Hippocampal formation (tissue), 2 donors: ENCODE data around the gene CPSF2.
A peak's percentile ranks its signal among the peaks of the same experiment; 100 is the strongest.
"Not testable (repeated sequence)": the region's sequence is repeated elsewhere in the genome, so short reads cannot be mapped to it uniquely, and the experiment has no call there.

Source experiments
- DNase-seq, 2 donors: peaks; one replicate each; lab custom pipeline; 2025; lab: John Stamatoyannopoulos, UW

Gene CPSF2

DNA sequence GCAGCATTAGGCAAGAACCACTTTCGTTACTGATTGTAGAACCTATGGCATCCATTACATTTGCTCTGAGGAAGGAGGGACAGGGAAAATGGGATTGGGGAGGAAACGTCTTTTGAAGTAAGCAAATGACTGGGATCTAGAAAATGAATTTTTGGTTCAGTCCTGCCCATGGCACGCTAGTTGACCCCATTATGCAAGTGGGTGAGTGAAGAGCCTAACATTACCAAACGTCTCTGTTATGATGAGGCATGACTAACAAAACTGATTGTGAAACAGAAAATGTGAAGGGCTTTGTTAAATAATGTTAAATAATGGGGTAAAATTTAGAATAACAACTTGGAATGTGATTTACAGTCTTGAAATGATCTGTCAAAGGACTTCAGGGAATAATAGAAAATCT, 38.9 kb downstream of the CPSF2 start:
- DNase-seq, result no peak

GRCh38 chr14:92161521-92161920, 39.8 kb downstream of the CPSF2 start:
- no peak for DNase-seq

GRCh38 chr14:92164958-92165357, 43.2 kb downstream of the CPSF2 start:
- DNase-seq, result no peak

DNA sequence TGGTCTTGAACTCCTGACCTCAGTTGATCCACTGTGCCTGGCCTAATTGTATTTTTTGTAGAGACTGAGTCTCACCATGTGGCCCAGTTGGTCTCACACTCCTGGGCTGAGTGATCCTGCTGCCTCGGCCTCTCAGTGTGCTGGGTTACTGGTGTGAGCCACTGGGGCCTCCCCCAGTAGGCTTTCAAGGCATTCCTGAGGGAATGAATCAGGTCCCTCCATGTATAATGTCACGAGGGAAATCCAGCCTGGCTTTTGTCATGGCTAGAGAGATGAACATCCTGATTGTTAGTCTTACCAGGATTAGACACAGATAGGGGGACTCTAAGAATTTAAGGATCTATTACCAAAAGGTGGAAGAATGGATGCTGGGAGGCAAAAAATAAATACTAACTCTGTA, 51.9 kb downstream of the CPSF2 start:
- DNase-seq, result no peak

DNA sequence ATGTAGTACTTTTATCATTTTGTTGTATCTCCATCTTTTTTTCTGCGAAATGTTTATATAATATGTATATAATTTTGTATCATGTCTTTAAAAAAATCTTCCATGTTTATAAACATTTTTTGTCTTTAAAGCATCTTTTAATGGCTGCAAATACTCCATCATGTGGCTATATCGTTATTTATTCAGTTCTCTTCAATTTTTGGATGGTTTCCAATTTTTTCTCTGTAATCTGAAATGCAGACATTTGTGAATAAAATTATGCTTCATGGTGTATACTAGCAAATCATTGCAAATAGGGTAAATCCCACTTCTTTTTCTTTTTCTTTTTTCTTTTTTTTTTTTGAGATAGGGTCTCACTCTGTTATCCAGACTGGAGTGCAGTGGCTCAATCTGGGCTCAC, 54.0 kb downstream of the CPSF2 start:
- DNase-seq, result no peak

DNA sequence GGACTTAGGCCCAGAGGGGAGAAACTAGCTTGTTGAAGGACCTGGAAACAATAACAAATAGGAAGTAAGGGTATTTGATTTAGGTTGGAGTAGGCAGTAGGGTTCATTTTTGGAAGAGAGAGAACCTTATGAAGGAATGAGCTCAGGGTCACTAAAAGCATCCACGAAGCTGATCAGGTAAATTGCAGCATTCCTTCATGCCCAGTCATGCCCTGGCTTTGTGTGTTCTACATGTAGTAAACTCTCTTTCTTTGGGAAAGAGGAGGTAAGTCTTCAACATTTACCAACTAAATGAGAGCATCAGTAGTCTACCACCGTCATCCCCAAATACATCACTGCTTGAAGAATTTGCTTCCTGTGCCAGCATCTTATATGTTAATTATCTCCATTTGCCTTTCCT, 54.7 kb downstream of the CPSF2 start:
- no peak for DNase-seq

DNA sequence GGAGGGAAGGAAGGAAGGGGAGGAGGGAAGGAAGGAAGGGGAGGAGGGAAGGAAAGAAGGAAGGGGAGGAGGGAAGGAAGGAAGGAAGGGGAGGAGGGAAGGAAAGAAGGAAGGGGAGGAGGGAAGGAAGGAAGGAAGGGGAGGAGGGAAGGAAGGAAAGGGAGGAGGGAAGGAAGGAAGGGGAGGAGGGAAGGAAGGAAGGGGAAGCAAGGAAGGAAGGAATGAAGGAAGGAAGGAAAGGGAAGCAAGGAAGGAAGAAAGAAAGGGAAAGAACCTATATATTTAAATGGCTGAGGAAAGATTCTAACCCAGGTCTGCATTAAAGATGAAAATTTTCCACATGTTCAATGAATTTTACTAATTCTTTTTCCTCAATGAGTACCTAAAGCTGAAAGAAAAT, 57.4 kb downstream of the CPSF2 start:
- DNase-seq, result not testable (repeated sequence)

- no peak for DNase-seq
These were observed 63.8 kb downstream of the CPSF2 start for GRCh38 chr14:92185559-92185958.

- not testable (repeated sequence) for DNase-seq
These were observed 65.8 kb downstream of the CPSF2 start for GRCh38 chr14:92187616-92188015.

- no peak for DNase-seq
These were observed 69.0 kb downstream of the CPSF2 start for GRCh38 chr14:92190768-92191167.

DNA sequence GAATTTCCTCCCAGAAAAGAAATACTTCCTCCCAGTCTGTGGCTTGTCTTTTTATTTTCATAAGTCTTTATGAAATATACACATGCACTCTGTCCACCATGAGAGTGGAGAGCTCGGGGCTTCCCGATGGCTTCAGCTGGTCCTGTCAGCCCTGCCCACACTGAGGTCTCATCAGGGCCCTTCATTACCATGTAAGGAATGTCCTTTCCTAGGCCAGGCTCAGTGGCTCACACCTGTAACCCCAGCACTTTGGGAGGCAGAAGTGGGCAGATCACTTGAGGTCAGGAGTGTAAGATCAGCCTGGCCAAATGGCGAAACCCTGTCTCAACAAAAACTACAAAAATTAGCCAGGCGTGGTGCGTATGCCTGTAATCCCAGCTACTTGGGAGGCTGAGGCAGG, 77.0 kb downstream of the CPSF2 start:
- no peak for DNase-seq

- DNase-seq, result peak in 1 of 2 donors; percentile 5
These were observed 78.0 kb downstream of the CPSF2 start for GRCh38 chr14:92199763-92200162.

GRCh38 chr14:92203116-92203515, 81.3 kb downstream of the CPSF2 start:
- no peak for DNase-seq

GRCh38 chr14:92204792-92205191, 83.0 kb downstream of the CPSF2 start:
- no peak for DNase-seq

GRCh38 chr14:92207012-92207927, 85.5 kb downstream of the CPSF2 start:
- DNase-seq, result no peak

GRCh38 chr14:92207928-92208265, 86.1 kb downstream of the CPSF2 start:
- no peak for DNase-seq

GRCh38 chr14:92209141-92209540, 87.4 kb downstream of the CPSF2 start:
- DNase-seq, result no peak

DNA sequence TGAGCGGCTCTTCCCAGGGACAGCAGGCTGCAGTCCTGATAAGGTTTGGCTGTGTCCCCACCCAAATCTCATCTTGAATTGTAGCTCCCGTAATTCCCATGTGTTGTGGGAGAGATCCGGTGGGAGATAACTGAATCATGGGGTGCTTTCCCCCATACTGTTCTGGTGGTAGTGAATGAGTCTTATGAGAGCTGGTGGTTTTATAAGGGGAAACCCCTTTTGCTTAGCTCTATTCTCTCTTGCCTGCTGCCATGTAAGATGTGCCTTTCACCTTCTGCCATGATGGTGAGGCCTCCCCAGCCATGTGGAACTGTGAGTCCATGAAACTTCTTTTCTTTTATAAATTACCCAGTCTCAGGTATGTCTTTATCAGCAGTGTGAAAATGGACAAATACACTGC, 91.4 kb downstream of the CPSF2 start:
- not testable (repeated sequence) for DNase-seq

DNA sequence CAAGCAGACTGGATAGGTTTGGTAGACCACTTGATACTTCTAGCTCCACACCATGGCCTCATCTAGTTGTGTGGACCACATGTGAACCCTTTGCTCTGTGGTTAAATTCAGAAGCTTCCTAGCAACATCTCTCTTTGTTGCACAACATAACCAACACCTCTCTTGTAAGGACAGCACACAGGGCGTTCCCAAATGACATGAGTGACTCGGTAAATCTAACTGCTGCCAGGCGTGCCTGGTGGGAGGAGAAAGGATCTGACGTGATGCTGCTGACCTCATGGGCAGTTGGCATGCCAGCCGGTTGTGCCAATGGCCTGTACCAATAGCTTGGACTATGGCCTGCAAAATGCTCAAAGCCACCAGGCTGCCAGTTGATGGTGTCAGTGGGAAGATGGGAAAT, 93.8 kb downstream of the CPSF2 start:
- DNase-seq, result no peak

- no peak for DNase-seq
These were observed 96.2 kb downstream of the CPSF2 start for GRCh38 chr14:92217936-92218335.
